DMS53 (cell line): Measurements from ENCODE around the gene ZSCAN22.
A peak's percentile ranks its signal among the peaks of the same experiment; 100 is the strongest.
"Not testable (repeated sequence)": the region's sequence is repeated elsewhere in the genome, so short reads cannot be mapped to it uniquely, and the experiment has no call there.

ENCODE experiments used
- DNase-seq: peaks from one replicate; lab custom pipeline; 2025; lab: John Stamatoyannopoulos, UW

ZSCAN22 gene

DNA sequence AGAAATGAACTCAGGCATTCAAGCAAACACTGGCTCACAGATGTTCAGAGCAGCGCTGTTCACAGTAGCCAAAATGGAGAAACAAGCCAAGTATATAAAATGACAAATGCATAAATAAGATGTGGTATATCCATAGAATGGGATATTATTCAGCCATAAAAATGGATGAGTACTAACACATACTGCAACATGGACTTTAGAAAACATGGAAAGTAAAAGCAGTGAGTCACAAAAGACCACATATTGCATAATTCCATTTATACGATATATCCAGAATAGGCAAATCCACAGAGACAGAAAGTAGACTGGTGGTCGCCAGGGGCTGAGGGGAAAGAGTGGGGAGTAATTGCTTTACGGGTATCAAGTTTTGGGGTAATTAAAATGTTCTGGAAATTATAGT is 47.4 kb downstream of the ZSCAN22 start:
- no peak for DNase-seq

DNA sequence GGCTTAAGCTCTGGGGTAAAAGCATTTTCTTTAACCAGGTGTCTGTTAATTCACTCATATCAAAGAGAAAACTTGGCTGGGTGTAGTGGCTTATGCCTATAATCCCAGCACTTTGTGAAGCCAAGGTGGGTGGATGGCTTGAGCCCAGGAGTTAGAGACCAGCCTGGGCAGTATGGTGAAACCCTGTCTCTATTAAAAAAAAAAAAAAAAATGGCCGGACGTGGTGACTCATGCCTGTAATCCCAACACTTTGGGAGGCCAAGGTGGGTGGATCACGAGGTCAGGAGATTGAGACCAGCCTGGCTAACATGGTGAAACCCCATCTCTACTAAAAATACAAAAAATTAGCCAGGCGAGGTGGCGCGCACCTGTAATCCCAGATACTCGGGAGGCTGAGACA is 49.9 kb downstream of the ZSCAN22 start:
- not testable (repeated sequence) for DNase-seq

DNA sequence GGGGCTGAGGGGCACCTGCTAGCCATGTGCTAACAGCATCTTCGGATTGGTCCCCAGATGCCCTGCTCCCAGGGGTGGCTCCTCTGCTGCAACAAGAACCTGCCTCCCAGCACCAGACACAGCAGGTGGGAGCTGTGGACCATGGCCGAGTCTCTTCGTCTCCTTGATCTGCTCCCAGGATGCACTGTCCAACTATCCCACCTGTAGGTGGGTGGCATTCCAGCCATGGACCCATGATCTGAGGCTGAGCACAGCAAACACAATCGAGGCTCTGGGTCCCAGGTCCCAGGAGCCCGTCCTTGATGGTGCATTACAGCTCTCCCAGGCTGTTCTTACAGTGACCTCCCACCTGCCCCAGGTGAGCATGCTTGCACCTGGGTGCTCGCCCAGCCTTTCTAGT is 52.5 kb downstream of the ZSCAN22 start:
- DNase-seq: no peak

DNA sequence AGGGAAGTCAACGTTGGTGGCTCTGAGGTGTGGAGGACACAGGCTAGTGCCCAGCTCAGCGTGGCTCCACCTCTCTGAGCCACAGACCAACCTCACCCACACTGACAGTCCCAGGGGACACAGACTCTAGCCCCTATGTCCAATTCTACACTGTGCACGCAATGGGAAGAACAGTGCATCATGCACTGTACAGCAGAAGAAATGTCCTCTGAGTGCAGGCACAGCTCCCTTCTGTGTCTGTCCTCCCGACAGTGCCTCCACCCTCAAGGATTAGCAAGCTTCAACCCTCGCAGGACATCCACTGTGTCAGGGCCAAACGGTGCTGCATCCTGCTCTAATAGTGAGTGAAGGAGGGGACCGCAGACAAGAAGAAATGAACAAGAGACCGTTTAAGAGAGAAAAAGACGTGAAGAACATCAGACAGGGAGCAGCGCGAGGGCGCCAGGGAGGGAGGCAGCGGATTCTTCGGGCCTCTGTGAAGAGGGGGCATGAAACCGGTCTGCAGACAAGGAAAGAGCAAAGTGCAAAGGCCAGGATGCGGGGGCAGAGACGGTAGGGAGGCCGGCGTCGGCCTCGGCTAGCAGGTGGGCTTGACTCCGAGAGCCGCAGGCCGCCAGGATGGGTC is 53.4 kb downstream of the ZSCAN22 start:
- DNase-seq: peak; percentile 64

DNA sequence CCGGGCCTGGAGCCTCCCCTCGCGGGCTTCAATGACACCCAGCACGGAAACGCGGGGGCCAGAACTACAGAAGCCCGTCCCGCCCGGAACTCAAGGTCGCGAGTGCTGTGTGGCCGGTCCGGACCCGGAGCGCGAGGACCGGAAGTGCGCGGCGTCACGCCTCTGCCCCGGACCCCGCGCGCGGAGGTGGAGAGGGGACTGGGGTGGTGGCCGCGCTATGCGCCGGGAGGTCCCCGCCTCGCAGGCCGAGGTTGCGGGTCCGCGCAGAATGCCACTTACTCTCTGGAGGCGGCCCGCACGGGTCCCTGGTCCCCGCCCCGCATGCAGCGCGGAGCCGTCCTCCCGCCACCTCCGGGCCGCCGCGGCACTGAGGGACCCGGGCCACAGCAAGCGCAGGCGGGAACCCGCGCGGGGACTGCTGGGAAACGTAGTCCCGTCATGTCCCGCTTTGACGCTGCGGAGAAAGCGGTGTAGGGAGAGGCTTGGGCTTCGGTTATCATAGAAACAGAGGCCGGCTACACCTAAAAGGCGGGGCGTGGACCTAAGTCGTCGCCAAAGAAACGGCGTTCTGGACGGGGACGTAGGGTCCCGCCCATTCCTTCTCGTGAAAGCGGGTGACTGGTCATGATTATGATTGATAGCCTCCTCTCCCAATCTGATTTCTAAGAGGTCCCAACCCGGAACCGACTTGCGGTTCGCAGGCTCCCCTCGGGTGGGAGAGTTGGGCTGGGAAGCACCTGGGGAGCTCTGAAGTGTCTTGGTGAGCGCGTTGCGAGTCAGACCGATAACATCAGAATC is 54.1 kb downstream of the ZSCAN22 start, which contains the start of gene ZNF837:
ZNF837 (minus strand) TSS at position 369 of the 798 bp plus-strand sequence. CDS start 11,698 bp downstream, outside the sequence.
- peak; percentile 100 for DNase-seq

DNA sequence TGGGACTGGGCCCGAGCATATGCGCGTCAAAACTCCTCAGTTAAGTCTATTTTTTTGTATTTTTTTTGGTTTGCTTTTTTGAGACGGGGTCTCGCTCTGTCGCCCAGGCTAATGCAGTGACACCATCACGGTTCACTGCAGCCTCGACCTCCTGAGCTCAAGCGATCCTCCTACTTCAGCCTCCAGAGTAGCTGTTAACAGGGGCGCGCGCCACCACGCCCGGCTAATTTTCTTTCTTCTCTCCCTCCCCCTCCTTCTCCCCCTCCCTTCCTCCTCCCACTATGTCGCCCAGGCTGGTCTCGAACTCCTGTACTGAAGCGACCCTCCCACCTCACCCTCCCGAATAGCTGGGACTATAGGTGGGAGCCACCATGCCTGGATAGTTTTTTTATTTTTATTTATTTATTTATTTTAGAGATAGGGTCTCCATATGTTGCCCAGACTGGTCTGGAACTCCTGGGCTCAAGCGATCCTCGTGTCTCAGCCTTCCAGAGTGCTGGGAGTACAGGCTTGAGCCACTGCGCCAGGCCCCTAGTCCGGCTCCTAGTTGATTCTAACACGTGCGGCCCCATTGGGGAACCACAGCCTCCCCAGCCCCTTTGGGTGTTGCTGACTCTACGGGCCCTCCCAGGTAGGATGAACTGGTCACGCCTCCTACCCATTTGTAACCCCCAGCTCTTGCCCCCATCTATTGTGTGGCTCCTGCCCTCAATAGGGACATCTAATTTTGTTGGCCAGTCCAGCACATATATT is 54.8 kb downstream of the ZSCAN22 start:
- DNase-seq: no peak

DNA sequence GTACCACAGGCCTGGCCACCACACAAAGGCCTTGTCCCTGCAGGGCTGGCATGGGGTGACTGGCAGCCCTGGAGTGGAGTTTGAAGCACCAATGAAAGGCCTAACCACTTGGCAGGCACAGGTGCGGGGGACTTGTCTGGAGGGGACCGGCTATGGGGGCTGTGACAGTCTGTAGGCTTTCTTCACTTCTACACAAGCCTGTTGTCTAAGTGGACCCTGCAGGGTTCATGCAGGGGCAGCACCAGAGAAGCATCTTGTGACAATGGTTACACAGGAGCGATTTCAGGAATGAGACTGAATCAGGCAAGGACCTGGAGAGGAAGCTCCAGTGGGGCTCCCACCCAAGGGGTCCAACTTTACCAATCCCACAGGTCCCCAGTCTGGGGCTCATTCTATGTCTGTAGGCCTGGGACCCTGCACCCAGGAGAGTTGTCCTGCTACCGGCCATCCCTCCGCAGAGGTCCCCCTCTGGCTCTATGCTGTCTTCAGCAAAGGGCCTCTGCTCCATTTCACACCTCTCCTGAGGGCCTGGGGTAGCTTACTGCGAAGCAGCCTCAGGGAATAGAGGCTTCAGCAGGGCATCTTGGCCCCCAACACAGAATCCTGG is 56.3 kb downstream of the ZSCAN22 start:
- no peak for DNase-seq

DNA sequence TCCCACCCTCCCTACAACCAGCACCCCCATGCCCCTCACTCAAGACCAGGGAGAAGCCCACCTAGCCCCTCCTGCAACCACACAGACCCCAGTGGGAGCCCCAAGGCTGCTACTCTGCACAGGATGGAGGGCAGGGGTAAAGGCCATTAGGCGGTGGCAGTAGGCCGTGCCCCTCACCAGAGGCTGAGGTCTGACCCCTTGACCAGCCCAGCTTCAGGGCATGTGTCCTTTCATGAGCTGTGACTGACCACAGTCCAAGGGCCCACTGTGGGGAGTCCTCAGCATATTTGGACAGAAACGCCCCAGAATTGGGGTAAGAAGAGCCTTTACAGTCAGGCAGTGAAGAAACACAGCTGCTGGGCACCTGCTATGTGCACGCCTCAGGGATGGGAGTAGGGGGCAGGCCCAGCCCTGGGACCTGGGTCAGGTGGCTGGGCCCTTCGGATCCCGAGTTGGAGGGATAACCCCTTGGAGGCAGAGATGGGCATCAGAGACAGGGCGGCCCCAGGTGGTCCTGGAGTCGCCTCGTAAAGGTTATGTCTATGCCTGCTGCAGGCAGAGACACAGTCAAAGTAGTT is 58.6 kb downstream of the ZSCAN22 start:
- no peak for DNase-seq

DNA sequence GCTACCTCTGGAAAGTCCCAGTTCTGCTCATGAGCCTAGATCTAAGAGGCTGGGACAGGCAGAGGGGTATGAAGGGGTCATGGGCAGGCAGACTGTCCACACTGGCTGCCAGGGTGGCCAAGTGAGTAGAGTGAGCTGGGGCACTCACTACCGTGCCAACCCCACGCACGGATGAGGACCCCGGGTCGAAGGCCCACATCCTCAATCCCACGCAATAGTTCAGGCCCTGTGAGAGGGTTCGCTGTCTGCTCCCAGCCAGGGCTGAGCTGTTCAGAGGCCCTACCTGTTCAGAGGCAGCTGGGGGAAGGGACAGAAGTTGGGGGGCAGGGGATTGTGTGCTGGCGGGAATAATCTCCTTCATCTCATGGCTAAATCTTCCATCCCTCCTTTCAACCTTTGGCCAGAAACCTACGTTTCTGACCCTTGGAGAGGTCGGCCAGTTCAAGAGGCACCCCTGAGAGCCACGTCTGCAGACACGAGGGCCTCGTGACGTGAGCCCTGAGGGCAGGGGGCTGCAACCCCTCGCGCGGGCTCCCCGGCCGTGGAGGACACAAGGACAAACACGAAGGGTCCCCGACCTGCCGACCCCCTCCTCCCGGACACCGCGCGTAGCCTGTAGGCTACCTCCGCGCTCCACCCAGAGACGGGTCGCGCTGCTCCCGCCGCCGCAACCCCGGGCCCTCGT is 59.2 kb downstream of the ZSCAN22 start:
- DNase-seq: peak; percentile 71

DNA sequence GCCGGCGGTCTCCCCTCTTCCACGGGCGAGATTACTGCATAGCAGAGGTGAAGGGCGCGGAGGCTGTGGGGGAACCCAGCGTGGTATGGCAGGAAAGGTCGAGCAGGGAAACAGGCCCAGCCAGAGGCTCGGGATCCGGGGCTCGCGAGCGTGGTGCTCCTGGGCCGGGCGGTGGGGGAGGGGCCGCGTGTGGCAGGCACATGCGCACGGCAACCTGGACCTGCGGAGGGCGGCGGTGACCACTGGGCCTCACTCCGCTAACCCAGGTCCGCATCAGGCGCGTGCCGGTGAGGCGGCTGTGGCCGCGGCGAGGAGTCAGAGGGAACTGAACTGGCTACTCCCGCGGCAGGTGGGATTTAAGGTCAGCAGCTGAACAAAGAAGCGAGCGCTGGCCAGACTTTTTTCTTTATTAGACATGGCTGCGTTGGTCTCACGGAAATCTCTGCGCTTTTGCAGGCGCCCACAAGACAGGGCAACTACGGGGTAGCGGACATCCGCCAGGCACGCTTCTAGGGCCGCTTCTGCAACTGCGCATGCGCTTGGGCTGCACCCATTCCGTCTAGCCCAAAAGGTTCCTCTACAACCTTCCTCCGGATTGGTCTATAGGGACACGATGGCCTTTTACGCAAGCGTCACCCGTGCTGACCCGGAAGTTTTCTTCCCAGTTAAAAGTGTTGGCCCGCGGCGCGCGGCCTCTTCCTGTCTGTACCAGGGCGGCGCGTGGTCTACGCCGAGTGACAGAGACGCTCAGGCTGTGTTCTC is 60.0 kb downstream of the ZSCAN22 start, which contains the start of gene RPS5:
RPS5 (plus strand) TSS at position 694 of the 762 bp plus-strand sequence. CDS start 869 bp downstream, outside the sequence.
- peak; percentile 99 for DNase-seq

DNA sequence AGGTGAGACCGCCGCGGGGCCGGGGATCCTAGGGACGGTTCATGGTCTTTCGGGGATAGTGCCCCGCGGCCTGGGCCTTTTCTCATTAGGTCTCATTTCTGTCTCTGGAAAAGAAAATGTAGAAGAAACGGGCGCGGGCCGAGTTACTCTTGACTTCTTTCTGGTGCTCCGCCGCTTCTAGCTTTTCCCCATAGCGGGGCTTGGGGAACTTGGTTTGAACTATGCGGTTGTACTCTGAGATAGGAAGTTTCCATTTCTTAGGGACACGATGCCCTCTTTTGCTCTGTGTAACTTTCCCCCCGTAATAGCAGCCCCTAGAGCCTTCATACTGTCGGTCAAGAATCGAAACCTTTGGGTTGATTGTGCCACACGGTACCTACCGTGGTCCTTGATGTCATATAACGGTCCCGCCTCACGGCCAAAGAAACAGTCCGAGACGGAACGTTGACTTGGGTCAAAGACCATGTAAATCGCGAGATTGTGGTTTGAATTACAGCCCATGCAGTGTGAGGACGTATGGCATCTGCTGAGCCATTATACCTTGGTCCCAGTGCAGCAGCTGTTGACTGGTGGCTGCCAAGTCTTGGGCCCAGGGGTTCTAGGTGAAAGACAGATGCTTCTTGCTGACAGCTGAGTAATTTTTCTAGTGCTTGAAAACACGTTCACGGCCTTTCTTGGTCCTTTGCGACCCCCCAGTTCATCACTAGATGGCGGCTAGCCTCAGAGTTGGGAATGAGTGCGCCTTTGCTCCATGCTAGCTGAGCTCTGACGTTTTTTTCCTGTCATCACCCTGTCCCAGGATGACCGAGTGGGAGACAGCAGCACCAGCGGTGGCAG is 60.8 kb downstream of the ZSCAN22 start:
- peak; percentile 50 for DNase-seq

DNA sequence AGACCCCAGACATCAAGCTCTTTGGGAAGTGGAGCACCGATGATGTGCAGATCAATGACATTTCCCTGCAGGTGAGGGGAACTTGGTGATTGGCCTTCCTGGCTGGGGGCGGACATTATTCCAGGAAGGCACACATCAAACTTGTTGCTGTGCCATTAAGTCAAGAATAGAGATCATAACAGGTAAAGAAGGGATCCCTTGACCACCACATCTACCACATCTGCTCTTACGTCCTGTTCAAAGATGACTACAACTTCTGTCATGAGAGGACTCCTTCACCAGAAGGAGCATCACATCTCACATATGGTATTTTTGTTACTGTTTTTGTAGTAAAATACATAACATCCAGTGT is 61.4 kb downstream of the ZSCAN22 start:
- DNase-seq: no peak
